Fibroblast of mammary gland (primary cell): ENCODE measurements around the gene SDR42E2.
A peak's percentile ranks its signal among the peaks of the same experiment; 100 is the strongest.

Experiments used
- DNase-seq: peaks from one replicate; pipeline ENCODE4 v3.0.0-alpha.2; 2010; ENCODE audit warnings: low read depth
- H3K4me3 ChIP-seq: 2 replicates; pipeline ENCODE4 v1.5.1; 2011; ENCODE audit warnings: low read depth, mild to moderate bottlenecking, low read length, moderate library complexity; ENCODE audit not compliant: control insufficient read depth
- TF ChIP-seq, protein P1 (sequence below): conservative IDR thresholded peaks from 2 replicates; pipeline ENCODE4 v1.5.1; 2011; ENCODE audit warnings: low read depth, low read length, inconsistent platforms; ENCODE audit not compliant: control insufficient read depth, insufficient read depth

SDR42E2 gene

DNA sequence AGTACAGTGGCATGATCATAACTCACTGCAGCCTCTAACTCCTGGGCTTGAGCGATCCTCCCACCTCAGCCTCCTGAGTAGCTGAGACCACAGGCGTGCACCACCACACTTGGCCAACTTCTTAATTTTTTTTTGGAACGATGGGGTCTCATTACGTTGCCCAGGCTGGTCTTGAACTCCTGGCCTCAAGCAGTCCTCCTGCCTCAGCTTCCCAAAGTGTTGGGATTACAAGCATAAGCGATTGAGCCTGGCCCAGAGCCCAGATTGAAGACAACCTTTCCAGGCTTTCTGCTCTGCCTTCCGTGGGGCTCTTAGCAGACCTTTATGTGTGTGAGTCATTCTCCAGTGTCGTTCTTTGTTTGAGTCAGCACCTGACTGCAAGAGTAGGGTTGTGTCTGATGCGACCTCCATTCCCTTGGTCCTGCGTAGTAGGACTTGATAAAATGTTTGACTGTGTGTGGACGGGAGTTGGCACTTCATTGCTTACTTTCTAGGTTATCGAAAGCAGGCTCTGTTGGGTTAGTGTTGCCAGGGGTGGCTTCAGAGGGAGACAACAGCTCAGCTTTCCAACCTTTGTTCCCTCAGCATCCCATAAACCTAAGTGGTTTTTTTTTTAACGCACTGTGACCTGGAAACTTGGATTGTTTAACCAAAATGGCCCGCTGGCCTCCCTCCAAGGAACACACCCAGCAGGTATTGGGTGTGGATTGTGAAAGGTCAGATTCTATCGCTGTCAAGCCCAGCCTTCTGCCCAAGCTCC is 70.2 kb downstream of the SDR42E2 start:
- DNase-seq, result peak; percentile 63
- TF ChIP-seq, protein P1, sequence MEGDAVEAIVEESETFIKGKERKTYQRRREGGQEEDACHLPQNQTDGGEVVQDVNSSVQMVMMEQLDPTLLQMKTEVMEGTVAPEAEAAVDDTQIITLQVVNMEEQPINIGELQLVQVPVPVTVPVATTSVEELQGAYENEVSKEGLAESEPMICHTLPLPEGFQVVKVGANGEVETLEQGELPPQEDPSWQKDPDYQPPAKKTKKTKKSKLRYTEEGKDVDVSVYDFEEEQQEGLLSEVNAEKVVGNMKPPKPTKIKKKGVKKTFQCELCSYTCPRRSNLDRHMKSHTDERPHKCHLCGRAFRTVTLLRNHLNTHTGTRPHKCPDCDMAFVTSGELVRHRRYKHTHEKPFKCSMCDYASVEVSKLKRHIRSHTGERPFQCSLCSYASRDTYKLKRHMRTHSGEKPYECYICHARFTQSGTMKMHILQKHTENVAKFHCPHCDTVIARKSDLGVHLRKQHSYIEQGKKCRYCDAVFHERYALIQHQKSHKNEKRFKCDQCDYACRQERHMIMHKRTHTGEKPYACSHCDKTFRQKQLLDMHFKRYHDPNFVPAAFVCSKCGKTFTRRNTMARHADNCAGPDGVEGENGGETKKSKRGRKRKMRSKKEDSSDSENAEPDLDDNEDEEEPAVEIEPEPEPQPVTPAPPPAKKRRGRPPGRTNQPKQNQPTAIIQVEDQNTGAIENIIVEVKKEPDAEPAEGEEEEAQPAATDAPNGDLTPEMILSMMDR, result no peak
- H3K4me3 ChIP-seq, result no peak overlapping the region

DNA sequence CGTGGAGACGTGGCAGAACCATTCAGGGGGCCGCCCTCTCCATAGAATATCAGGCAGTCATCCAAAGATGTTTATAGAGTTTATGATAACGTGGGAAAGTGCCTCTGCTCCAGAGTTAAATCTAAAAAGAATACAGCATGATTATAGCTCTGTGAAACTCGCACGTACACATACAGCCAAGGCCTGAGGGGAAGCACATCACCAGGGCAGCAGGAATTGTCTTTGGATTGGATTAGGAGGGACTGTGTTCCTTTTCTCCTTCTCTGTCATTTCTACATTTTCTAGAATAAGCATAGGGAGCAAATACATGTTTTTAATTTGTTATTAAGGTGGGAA is 70.7 kb downstream of the SDR42E2 start:
- DNase-seq, result no peak
- H3K4me3 ChIP-seq, result no peak overlapping the region
- TF ChIP-seq, protein P1, result no peak

DNA sequence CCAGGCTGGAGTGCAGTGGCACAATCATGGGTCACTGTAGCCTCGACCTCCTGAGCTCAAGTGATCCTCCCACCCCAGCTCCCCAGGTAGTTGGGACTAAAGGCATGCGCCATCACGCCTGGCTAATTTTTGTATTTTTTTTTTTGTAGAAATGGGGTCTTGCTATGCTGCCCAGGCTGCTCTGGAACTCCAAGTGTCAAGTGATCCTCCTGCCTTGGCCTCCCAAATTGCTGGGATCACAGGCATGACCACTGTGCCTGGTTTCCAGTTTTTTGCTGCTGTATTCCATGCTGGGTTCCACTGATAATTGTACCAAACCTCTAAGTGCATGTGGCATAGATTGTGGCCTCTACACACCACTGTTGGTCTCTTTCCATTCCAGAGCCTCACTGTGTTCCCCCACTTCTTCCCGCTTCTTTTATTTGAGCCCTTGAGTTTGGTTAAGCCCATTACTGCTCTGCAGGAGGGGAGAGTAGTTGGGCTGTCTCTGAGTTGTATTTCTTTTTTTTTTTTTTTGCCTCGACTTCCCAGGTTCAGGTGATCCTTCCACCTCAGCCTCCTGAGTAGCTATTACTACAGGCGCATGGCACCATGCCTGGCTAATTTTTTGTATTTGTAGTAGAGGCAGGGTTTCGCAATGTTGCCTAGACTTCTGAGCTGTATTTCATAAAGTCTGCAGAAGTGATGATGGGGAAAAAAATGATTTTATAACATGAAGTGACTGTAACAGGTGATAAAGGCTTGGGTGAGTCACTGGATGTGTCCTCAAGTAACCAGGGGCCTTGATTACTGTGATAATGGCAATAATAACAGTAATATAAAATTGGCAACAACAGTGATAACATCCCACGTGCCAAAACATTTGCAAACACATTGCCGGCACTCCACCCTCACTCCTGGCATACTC is 73.8 kb downstream of the SDR42E2 start:
- H3K4me3 ChIP-seq, result no peak overlapping the region
- DNase-seq, result peak; percentile 35
- TF ChIP-seq, protein P1, result no peak

DNA sequence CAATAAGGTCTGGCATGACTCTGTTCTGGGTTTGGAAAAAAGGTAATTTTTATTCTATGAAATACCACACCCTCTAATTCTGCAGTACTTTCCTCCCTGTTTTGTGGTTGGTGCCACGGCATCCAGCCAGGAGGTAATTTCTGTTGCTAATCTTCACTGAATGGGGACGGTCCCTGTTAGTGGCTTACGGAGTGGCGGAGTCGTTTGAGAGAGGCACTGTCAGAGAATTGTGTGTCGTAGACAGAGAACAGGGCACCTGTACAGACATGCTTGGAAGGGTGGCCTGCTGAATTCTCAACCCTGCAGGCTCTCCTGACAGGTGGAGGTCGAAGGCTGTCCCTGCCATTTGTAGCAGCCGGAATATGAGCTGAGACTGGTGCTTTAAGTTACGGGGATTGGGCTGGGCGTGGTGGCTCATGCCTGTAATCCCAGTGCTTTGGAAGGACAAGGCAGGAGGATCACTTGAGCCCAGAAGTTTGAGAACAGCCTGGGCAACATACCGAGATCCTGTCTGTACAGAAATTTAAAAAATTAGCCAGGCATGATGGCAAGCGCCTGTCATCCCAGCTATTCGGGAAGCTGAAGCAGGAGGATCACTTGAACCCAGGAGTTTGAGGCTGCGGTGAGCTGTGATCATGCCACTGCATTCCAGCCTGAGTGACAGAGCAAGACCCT is 77.0 kb downstream of the SDR42E2 start:
- H3K4me3 ChIP-seq, result no peak overlapping the region
- no peak for DNase-seq
- TF ChIP-seq, protein P1, result no peak

DNA sequence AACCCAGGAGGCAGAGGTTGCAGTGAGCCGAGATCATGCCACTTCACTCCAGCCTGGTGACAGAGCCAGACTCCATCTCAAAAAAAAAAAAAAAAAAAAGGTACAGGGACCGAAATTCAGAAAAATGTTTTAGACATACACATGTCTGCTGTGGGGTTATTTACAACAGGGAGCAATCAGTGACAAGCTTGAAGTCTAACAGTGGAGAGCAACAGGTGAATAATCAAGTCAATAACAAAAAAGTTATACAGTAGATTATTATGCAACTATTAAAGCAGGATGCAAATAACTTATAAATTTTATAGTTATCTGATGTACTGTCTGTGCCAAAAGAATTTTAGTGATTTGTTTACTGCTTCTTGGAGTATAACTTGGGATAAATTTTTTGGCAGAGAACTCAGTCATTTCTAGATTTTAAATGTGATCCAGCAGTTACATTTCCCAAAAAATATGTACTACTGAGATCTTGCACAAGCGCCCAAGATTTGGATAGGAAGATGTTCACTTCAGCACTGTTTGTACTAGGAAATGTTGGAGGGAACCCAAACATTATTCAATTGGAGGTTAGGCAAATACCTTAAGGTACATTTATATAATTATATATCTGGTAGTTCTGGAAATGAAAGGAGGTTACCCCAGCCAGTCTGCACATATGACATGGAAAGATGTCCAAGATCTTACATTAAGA is 77.9 kb downstream of the SDR42E2 start:
- TF ChIP-seq, protein P1, result no peak
- peak; percentile 76 for DNase-seq
- H3K4me3 ChIP-seq, result no peak overlapping the region
